IPS-18a (cell line): ENCODE results near the gene HDAC4.

Source experiments
- H3K27ac ChIP-seq: one replicate; pipeline ENCODE4 v1.5.1; 2013; ENCODE audit warnings: low read length
- H3K27me3 ChIP-seq: one replicate; pipeline ENCODE4 v1.6.1; 2013; ENCODE audit warnings: mild to moderate bottlenecking, low read length; ENCODE audit not compliant: control insufficient read depth, insufficient read depth
- H3K36me3 ChIP-seq: one replicate; pipeline ENCODE4 v1.6.1; 2013; ENCODE audit warnings: low read depth, low read length; ENCODE audit not compliant: control insufficient read depth
- H3K4me1 ChIP-seq: one replicate; pipeline ENCODE4 v1.6.1; 2013; ENCODE audit warnings: low read depth, low read length; ENCODE audit not compliant: control insufficient read depth
- H3K4me3 ChIP-seq: one replicate; pipeline ENCODE4 v1.5.1; 2013; ENCODE audit warnings: low read length
- H3K9ac ChIP-seq: one replicate; pipeline ENCODE4 v1.6.1; 2013; ENCODE audit warnings: mild to moderate bottlenecking, low read length, moderate library complexity
- H3K9me3 ChIP-seq: one replicate; pipeline ENCODE4 v1.6.1; 2013; ENCODE audit warnings: low read depth, low read length; ENCODE audit not compliant: control insufficient read depth

HDAC4 gene

GRCh38 chr2:239262484-239263230, 138.2 kb downstream of the HDAC4 start:
- peaks cover 20% of the 10 kb centered on the region for H3K4me1 ChIP-seq
- H3K36me3 ChIP-seq: no peaks in the 10 kb centered on the region
- no peaks in the 10 kb centered on the region for H3K27me3 ChIP-seq
- H3K27ac ChIP-seq: no peak overlapping the region
- H3K9me3 ChIP-seq: no peaks in the 10 kb centered on the region
- H3K4me3 ChIP-seq: no peak overlapping the region
- no peak overlapping the region for H3K9ac ChIP-seq

GRCh38 chr2:239261796-239262483, 138.9 kb downstream of the HDAC4 start:
- no peak overlapping the region for H3K4me3 ChIP-seq
- no peak overlapping the region for H3K9ac ChIP-seq
- H3K27me3 ChIP-seq: no peaks in the 10 kb centered on the region
- no peaks in the 10 kb centered on the region for H3K36me3 ChIP-seq
- H3K9me3 ChIP-seq: no peaks in the 10 kb centered on the region
- H3K27ac ChIP-seq: no peak overlapping the region
- peaks cover 18% of the 10 kb centered on the region for H3K4me1 ChIP-seq

- Histone ChIP-seq H3K27me3 (no peaks in the 10 kb centered on the region), H3K4me3 (no peak overlapping the region), H3K4me1 (peaks cover 23% of the 10 kb centered on the region), H3K36me3 (no peaks in the 10 kb centered on the region), H3K9ac (no peak overlapping the region), H3K27ac (no peak overlapping the region), H3K9me3 (no peaks in the 10 kb centered on the region)
Observed at GRCh38 chr2:239261356-239261755, 139.5 kb downstream of the HDAC4 start.

- Histone ChIP-seq H3K27me3 (peaks cover 1% of the 10 kb centered on the region), H3K36me3 (no peaks in the 10 kb centered on the region), H3K27ac (no peak overlapping the region), H3K4me1 (peaks cover 26% of the 10 kb centered on the region), H3K4me3 (no peak overlapping the region), H3K9ac (no peak overlapping the region), H3K9me3 (no peaks in the 10 kb centered on the region)
Observed at GRCh38 chr2:239260546-239261327, 140.1 kb downstream of the HDAC4 start.

- Histone ChIP-seq H3K4me3 (no peak overlapping the region), H3K9ac (no peak overlapping the region), H3K36me3 (no peaks in the 10 kb centered on the region), H3K27ac (no peak overlapping the region), H3K27me3 (peaks cover 4% of the 10 kb centered on the region), H3K4me1 (peaks cover 23% of the 10 kb centered on the region), H3K9me3 (no peaks in the 10 kb centered on the region)
Observed at GRCh38 chr2:239259603-239260298, 141.1 kb downstream of the HDAC4 start.

GRCh38 chr2:239259173-239259572, 141.6 kb downstream of the HDAC4 start:
- H3K9ac ChIP-seq: no peak overlapping the region
- H3K4me3 ChIP-seq: no peak overlapping the region
- H3K9me3 ChIP-seq: no peaks in the 10 kb centered on the region
- H3K4me1 ChIP-seq: peaks cover 23% of the 10 kb centered on the region
- H3K36me3 ChIP-seq: no peaks in the 10 kb centered on the region
- peaks cover 4% of the 10 kb centered on the region for H3K27me3 ChIP-seq
- H3K27ac ChIP-seq: no peak overlapping the region

- Histone ChIP-seq H3K4me1 (peaks cover 29% of the 10 kb centered on the region), H3K9ac (no peak overlapping the region), H3K27me3 (peaks cover 4% of the 10 kb centered on the region), H3K36me3 (no peaks in the 10 kb centered on the region), H3K9me3 (no peaks in the 10 kb centered on the region), H3K27ac (no peak overlapping the region), H3K4me3 (no peak overlapping the region)
Observed at GRCh38 chr2:239258248-239258647, 142.6 kb downstream of the HDAC4 start.

- H3K27ac ChIP-seq: no peak overlapping the region
- no peak overlapping the region for H3K4me3 ChIP-seq
- H3K36me3 ChIP-seq: no peaks in the 10 kb centered on the region
- no peak overlapping the region for H3K9ac ChIP-seq
- no peaks in the 10 kb centered on the region for H3K9me3 ChIP-seq
- peaks cover 30% of the 10 kb centered on the region for H3K4me1 ChIP-seq
- peaks cover 4% of the 10 kb centered on the region for H3K27me3 ChIP-seq
Observed at GRCh38 chr2:239257511-239257937, 143.3 kb downstream of the HDAC4 start.

GRCh38 chr2:239256350-239256743, 144.5 kb downstream of the HDAC4 start:
- Histone ChIP-seq H3K27me3 (peaks cover 4% of the 10 kb centered on the region), H3K27ac (no peak overlapping the region), H3K9me3 (no peaks in the 10 kb centered on the region), H3K9ac (no peak overlapping the region), H3K36me3 (no peaks in the 10 kb centered on the region), H3K4me3 (no peak overlapping the region), H3K4me1 (peaks cover 30% of the 10 kb centered on the region)

- H3K27ac ChIP-seq: no peak overlapping the region
- H3K4me3 ChIP-seq: no peak overlapping the region
- peaks cover 30% of the 10 kb centered on the region for H3K4me1 ChIP-seq
Observed at GRCh38 chr2:239255628-239256349, 145.0 kb downstream of the HDAC4 start.

More at GRCh38 chr2:239255628-239256349, 145.0 kb downstream of the HDAC4 start:
- peaks cover 4% of the 10 kb centered on the region for H3K27me3 ChIP-seq
- no peaks in the 10 kb centered on the region for H3K36me3 ChIP-seq
- no peak overlapping the region for H3K9ac ChIP-seq
- H3K9me3 ChIP-seq: no peaks in the 10 kb centered on the region
